Measurements from ENCODE around the gene NUBPL.
"Not testable (repeated sequence)": the region's sequence is repeated elsewhere in the genome, so short reads cannot be mapped to it uniquely, and the experiment has no call there.

Gene NUBPL

DNA sequence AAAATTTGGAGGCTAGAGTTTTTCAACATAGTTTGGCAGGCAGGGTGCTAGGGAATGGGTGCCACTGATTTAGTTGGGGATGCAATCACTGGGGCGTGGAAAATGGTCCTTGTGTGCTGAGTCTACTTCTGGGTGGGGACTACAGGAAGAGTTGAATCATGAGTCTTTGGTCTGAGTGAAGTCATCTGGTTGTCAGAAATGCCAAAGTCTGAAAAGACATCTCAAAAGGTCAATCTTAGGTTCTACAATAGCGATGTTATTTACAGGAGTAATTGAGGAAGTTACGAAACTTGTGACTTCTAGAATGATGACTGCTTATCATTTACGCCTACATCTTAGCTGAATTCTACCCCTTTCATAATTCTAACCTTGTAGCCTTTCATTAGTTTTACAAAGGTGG lies 209.1 kb downstream of the NUBPL start:
- DNase-seq (ENCODE audit: insufficient read length, low spot score), result no peak
- FAIRE-seq, result no peak
- TF ChIP-seq TAF1 (IDR thresholded peaks at IDR 0.05; ENCODE audit: low read depth, low read length), result no peak
- TF ChIP-seq SPI1 (IDR thresholded peaks at IDR 0.05; ENCODE audit: low read depth, low read length), result no peak
- TF ChIP-seq POU2F2 (IDR thresholded peaks at IDR 0.05; ENCODE audit: low read depth, low read length), result no peak
- TF ChIP-seq PAX5 (IDR thresholded peaks at IDR 0.05; ENCODE audit: insufficient read depth, low read length, severe bottlenecking), result no peak
- no peak for TF ChIP-seq POLR2A (IDR thresholded peaks at IDR 0.05; ENCODE audit: low read depth, low read length)
- TF ChIP-seq POLR2AphosphoS5 (IDR thresholded peaks at IDR 0.05; ENCODE audit: low read depth, low read length), result no peak

- DNase-seq (ENCODE audit: insufficient read length, low spot score), result no peak
- no peak for TF ChIP-seq PAX5 (IDR thresholded peaks at IDR 0.05; ENCODE audit: insufficient read depth, low read length, severe bottlenecking)
- no peak for TF ChIP-seq TAF1 (IDR thresholded peaks at IDR 0.05; ENCODE audit: low read depth, low read length)
- no peak for TF ChIP-seq POU2F2 (IDR thresholded peaks at IDR 0.05; ENCODE audit: low read depth, low read length)
- no peak for TF ChIP-seq POLR2A (IDR thresholded peaks at IDR 0.05; ENCODE audit: low read depth, low read length)
- no peak for TF ChIP-seq SPI1 (IDR thresholded peaks at IDR 0.05; ENCODE audit: low read depth, low read length)
- TF ChIP-seq POLR2AphosphoS5 (IDR thresholded peaks at IDR 0.05; ENCODE audit: low read depth, low read length), result no peak
- FAIRE-seq, result no peak
Observed at GRCh38 chr14:31774567-31774966, 213.4 kb downstream of the NUBPL start.

DNA sequence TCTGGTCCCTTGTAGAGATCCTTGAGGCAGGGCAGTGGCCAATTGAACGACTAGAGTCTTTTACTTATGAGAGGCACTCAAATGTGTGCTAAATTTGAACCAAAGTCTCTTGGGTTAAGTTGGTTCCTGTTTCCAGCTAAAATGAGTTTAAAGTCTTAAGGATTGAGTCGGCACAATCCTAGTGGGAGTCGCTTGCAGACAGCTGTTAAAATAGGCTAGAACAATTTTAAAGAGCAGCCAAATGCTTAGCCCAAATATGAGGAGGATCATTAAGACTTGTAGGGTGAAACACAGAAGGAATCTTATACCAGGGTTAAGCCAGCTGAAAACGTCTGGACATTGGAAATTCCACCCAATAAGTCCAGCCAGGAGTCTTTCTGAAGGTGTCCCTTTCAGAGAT lies 216.1 kb downstream of the NUBPL start:
- TF ChIP-seq PAX5 (IDR thresholded peaks at IDR 0.05; ENCODE audit: insufficient read depth, low read length, severe bottlenecking) (no peak), TAF1 (IDR thresholded peaks at IDR 0.05; ENCODE audit: low read depth, low read length) (no peak), SPI1 (IDR thresholded peaks at IDR 0.05; ENCODE audit: low read depth, low read length) (no peak), POLR2A (IDR thresholded peaks at IDR 0.05; ENCODE audit: low read depth, low read length) (no peak), POU2F2 (IDR thresholded peaks at IDR 0.05; ENCODE audit: low read depth, low read length) (no peak), POLR2AphosphoS5 (IDR thresholded peaks at IDR 0.05; ENCODE audit: low read depth, low read length) (no peak)
- no peak for DNase-seq (ENCODE audit: insufficient read length, low spot score)
- no peak for FAIRE-seq

DNA sequence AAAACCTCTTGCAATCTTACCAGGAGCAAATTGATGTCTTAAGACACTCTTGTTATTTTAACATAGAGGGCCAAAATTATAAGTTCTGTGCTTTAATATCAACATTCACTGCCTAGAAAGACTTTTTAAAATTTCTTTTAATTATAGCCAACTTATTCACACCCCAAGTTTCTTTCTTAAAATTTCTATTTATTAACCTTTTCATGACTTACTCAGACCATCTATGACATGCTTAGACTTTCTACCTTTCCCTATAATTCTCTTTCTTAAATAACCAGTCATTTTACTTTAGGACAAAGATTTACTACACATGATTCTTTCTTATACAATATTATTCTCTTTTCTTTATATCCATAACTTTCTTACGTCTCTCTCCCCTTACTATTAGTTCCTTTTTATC lies 220.4 kb downstream of the NUBPL start:
- TF ChIP-seq SPI1 (IDR thresholded peaks at IDR 0.05; ENCODE audit: low read depth, low read length) (no peak), PAX5 (IDR thresholded peaks at IDR 0.05; ENCODE audit: insufficient read depth, low read length, severe bottlenecking) (no peak)
- DNase-seq (ENCODE audit: insufficient read length, low spot score), result no peak
- FAIRE-seq, result no peak

GRCh38 chr14:31785574-31785973 lies 224.4 kb downstream of the NUBPL start:
- TF ChIP-seq TAF1 (IDR thresholded peaks at IDR 0.05; ENCODE audit: low read depth, low read length), result no peak
- TF ChIP-seq POU2F2 (IDR thresholded peaks at IDR 0.05; ENCODE audit: low read depth, low read length), result no peak
- TF ChIP-seq PAX5 (IDR thresholded peaks at IDR 0.05; ENCODE audit: insufficient read depth, low read length, severe bottlenecking), result no peak
- TF ChIP-seq POLR2A (IDR thresholded peaks at IDR 0.05; ENCODE audit: low read depth, low read length), result no peak
- no peak for TF ChIP-seq POLR2AphosphoS5 (IDR thresholded peaks at IDR 0.05; ENCODE audit: low read depth, low read length)
- TF ChIP-seq SPI1 (IDR thresholded peaks at IDR 0.05; ENCODE audit: low read depth, low read length), result no peak
- FAIRE-seq, result no peak
- no peak for DNase-seq (ENCODE audit: insufficient read length, low spot score)

- DNase-seq (ENCODE audit: insufficient read length, low spot score), result no peak
- no peak for FAIRE-seq
- TF ChIP-seq POLR2A (IDR thresholded peaks at IDR 0.05; ENCODE audit: low read depth, low read length) (no peak), SPI1 (IDR thresholded peaks at IDR 0.05; ENCODE audit: low read depth, low read length) (no peak), TAF1 (IDR thresholded peaks at IDR 0.05; ENCODE audit: low read depth, low read length) (no peak), PAX5 (IDR thresholded peaks at IDR 0.05; ENCODE audit: insufficient read depth, low read length, severe bottlenecking) (no peak), POU2F2 (IDR thresholded peaks at IDR 0.05; ENCODE audit: low read depth, low read length) (no peak), POLR2AphosphoS5 (IDR thresholded peaks at IDR 0.05; ENCODE audit: low read depth, low read length) (no peak)
Observed at GRCh38 chr14:31787377-31787776, 226.2 kb downstream of the NUBPL start.

GRCh38 chr14:31788340-31788739 lies 227.1 kb downstream of the NUBPL start:
- FAIRE-seq (no peak), DNase-seq (ENCODE audit: insufficient read length, low spot score) (no peak)
- TF ChIP-seq PAX5 (IDR thresholded peaks at IDR 0.05; ENCODE audit: insufficient read depth, low read length, severe bottlenecking) (no peak), TAF1 (IDR thresholded peaks at IDR 0.05; ENCODE audit: low read depth, low read length) (no peak), POLR2A (IDR thresholded peaks at IDR 0.05; ENCODE audit: low read depth, low read length) (no peak), POLR2AphosphoS5 (IDR thresholded peaks at IDR 0.05; ENCODE audit: low read depth, low read length) (no peak), POU2F2 (IDR thresholded peaks at IDR 0.05; ENCODE audit: low read depth, low read length) (no peak), SPI1 (IDR thresholded peaks at IDR 0.05; ENCODE audit: low read depth, low read length) (peak; percentile 38)

GRCh38 chr14:31792726-31793125 lies 231.5 kb downstream of the NUBPL start:
- FAIRE-seq, result no peak

DNA sequence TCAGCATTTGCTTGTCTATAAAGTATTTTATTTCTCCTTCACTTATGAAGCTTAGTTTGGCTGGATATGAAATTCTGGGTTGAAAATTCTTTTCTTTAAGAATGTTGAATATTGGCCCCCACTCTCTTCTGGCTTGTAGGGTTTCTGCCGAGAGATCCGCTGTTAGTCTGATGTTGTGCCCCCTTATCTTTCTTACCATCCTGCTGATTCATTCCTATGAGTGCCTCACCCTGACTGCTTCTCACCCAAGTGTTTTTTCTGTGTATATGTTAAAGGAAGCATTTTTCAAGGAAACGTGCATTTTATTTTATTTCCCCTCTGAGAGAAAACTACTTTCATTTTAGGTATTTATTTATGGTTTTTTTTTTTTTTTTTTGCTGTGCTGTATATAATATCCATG lies 236.7 kb downstream of the NUBPL start:
- not testable (repeated sequence) for FAIRE-seq; DNase-seq (ENCODE audit: insufficient read length, low spot score)

More at GRCh38 chr14:31792726-31793125, 231.5 kb downstream of the NUBPL start:
- TF ChIP-seq POLR2AphosphoS5 (IDR thresholded peaks at IDR 0.05; ENCODE audit: low read depth, low read length) (no peak), POU2F2 (IDR thresholded peaks at IDR 0.05; ENCODE audit: low read depth, low read length) (no peak), POLR2A (IDR thresholded peaks at IDR 0.05; ENCODE audit: low read depth, low read length) (no peak), PAX5 (IDR thresholded peaks at IDR 0.05; ENCODE audit: insufficient read depth, low read length, severe bottlenecking) (no peak), SPI1 (IDR thresholded peaks at IDR 0.05; ENCODE audit: low read depth, low read length) (no peak), TAF1 (IDR thresholded peaks at IDR 0.05; ENCODE audit: low read depth, low read length) (no peak)
- no peak for DNase-seq (ENCODE audit: insufficient read length, low spot score)

DNA sequence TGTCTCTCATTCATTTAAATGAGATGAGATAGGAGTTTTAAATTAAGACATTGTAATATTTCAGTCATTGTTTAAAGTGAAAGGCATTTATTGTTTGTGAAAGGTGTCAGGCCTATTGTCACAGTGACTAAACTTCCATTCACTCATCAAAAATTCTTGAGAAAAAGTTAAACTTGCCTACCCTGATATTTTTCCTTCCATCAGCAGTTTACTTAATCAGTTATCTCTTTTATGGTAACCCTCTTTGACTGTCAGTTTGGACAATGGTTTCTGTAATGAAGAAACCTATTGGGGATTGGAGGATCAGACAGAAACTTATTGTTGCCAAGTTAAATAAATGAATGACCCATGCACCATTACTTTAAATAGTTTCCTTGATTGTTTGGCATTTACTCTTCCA lies 241.6 kb downstream of the NUBPL start:
- FAIRE-seq (no peak), DNase-seq (ENCODE audit: insufficient read length, low spot score) (no peak)
- TF ChIP-seq POLR2A (IDR thresholded peaks at IDR 0.05; ENCODE audit: low read depth, low read length), result no peak
- no peak for TF ChIP-seq SPI1 (IDR thresholded peaks at IDR 0.05; ENCODE audit: low read depth, low read length)
- TF ChIP-seq PAX5 (IDR thresholded peaks at IDR 0.05; ENCODE audit: insufficient read depth, low read length, severe bottlenecking), result no peak
- TF ChIP-seq POLR2AphosphoS5 (IDR thresholded peaks at IDR 0.05; ENCODE audit: low read depth, low read length), result no peak
- no peak for TF ChIP-seq POU2F2 (IDR thresholded peaks at IDR 0.05; ENCODE audit: low read depth, low read length)
- TF ChIP-seq TAF1 (IDR thresholded peaks at IDR 0.05; ENCODE audit: low read depth, low read length), result no peak
